HepG2 (cell line): Measurements from ENCODE around the gene AMHR2.
"Not testable (repeated sequence)": the region's sequence is repeated elsewhere in the genome, so short reads cannot be mapped to it uniquely, and the experiment has no call there.

Experiments
- ARHGAP35 ChIP-seq: sonication (generic); formaldehyde crosslinking; IDR thresholded peaks from 2 replicates; pipeline ENCODE4 v1.9.0; 2022; ENCODE audit warnings: mild to moderate bottlenecking, inconsistent platforms, moderate library complexity, missing genetic modification reagents, borderline replicate concordance
- CREB3 ChIP-seq: sonication (generic); formaldehyde crosslinking; IDR thresholded peaks from 2 replicates; pipeline ENCODE4 v1.5.0; 2020; ENCODE audit warnings: missing genetic modification reagents
- CTCF ChIP-seq: sonication (generic); formaldehyde crosslinking; IDR thresholded peaks from 2 replicates; pipeline ENCODE4 v1.5.0; 2020; ENCODE audit warnings: mild to moderate bottlenecking, missing genetic modification reagents, moderate library complexity
- HBP1 ChIP-seq: IDR thresholded peaks from 2 replicates; pipeline ENCODE4 v1.6.1; 2016; ENCODE audit warnings: low read depth, control low read depth
- HMG20B ChIP-seq: conservative IDR thresholded peaks from 2 replicates; pipeline ENCODE4 v1.6.1; 2016; ENCODE audit warnings: missing genetic modification reagents, missing compliant biosample characterization
- IRF9 ChIP-seq: sonication (generic); formaldehyde crosslinking; IDR thresholded peaks from 2 replicates; pipeline ENCODE4 v1.8.0; 2022; ENCODE audit warnings: missing genetic modification reagents, mild to moderate bottlenecking, borderline replicate concordance
- MBD4 ChIP-seq: IDR thresholded peaks from 2 replicates; pipeline ENCODE4 v1.6.1; 2012; ENCODE audit warnings: low read length, inconsistent platforms, borderline replicate concordance
- SIN3A ChIP-seq: IDR thresholded peaks from 2 replicates; pipeline ENCODE4 v1.6.1; 2011; ENCODE audit warnings: low read depth, mild to moderate bottlenecking, control low read depth, low read length, borderline replicate concordance
- ZFX ChIP-seq: sonication (generic); formaldehyde crosslinking; IDR thresholded peaks from 2 replicates; pipeline ENCODE4 v1.4.0; 2020; ENCODE audit warnings: mild to moderate bottlenecking, low read depth, missing genetic modification reagents, moderate library complexity
- ZNF557 ChIP-seq: sonication (generic); formaldehyde crosslinking; IDR thresholded peaks from 2 replicates; pipeline ENCODE4 v1.4.0; 2020; ENCODE audit warnings: missing genetic modification reagents
- ZNF772 ChIP-seq: sonication (generic); formaldehyde crosslinking; IDR thresholded peaks from 2 replicates; pipeline ENCODE4 v1.5.0; 2020; ENCODE audit warnings: mild to moderate bottlenecking, missing genetic modification reagents

GRCh38 chr12:53374277-53374676, 49.4 kb upstream of the AMHR2 start:
- TF ChIP-seq CTCF (CRISPR knock-in tag); HMG20B; MBD4; ZNF772 (CRISPR knock-in tag); SIN3A; ZNF557; CREB3; HBP1 (CRISPR knock-in tag); ZFX; IRF9; ARHGAP35 (CRISPR knock-in tag): not testable (repeated sequence)
